GM23248 (cell line): ENCODE measurements around the gene FCGBP. TPM values are rescaled to one million over a fixed set of nuclear protein-coding genes. Genes with fewer than 3 reads are reported as not detected.

Experiments used
- DNase-seq: peaks from one replicate; pipeline ENCODE4 v3.0.0-alpha.2; 2015
- H2AFZ ChIP-seq: fragments of 200-600 bp; sonication (generic); 2 replicates; pipeline ENCODE4 v1.6.1; 2016; ENCODE audit warnings: antibody characterized with exemption
- H3F3A ChIP-seq: fragments of 200-600 bp; sonication (generic); 2 replicates; pipeline ENCODE4 v1.6.1; 2016; ENCODE audit warnings: mild to moderate bottlenecking, antibody characterized with exemption, mixed run types; ENCODE audit not compliant: insufficient read depth
- H3K27ac ChIP-seq: fragments of 200-600 bp; sonication (generic); 2 replicates; pipeline ENCODE4 v1.5.1; 2016; ENCODE audit warnings: mild to moderate bottlenecking
- H3K27me3 ChIP-seq: fragments of 200-600 bp; sonication (generic); replicated peaks from 2 replicates; pipeline ENCODE4 v1.6.1; 2016; ENCODE audit warnings: mild to moderate bottlenecking; ENCODE audit not compliant: insufficient read depth
- H3K36me3 ChIP-seq: fragments of 200-600 bp; sonication (generic); 2 replicates; pipeline ENCODE4 v1.6.1; 2016; ENCODE audit warnings: low read depth, mild to moderate bottlenecking
- H3K4me1 ChIP-seq: fragments of 200-600 bp; sonication (generic); 2 replicates; pipeline ENCODE4 v1.6.1; 2016; ENCODE audit warnings: mild to moderate bottlenecking; ENCODE audit not compliant: insufficient read depth
- H3K4me2 ChIP-seq: fragments of 200-600 bp; sonication (generic); one replicate; pipeline ENCODE4 v1.6.1; 2016; ENCODE audit warnings: mild to moderate bottlenecking; ENCODE audit not compliant: unreplicated experiment
- H3K4me3 ChIP-seq: fragments of 200-600 bp; sonication (generic); 2 replicates; pipeline ENCODE4 v1.5.1; 2016; ENCODE audit warnings: mild to moderate bottlenecking
- H3K79me2 ChIP-seq: fragments of 200-600 bp; sonication (generic); 2 replicates; pipeline ENCODE4 v1.6.1; 2016; ENCODE audit warnings: mild to moderate bottlenecking; ENCODE audit not compliant: insufficient read depth
- H3K9ac ChIP-seq: fragments of 200-600 bp; sonication (generic); 2 replicates; pipeline ENCODE4 v1.6.1; 2016; ENCODE audit warnings: mild to moderate bottlenecking
- H3K9me2 ChIP-seq: fragments of 200-600 bp; sonication (generic); 2 replicates; pipeline ENCODE4 v1.6.1; 2016; ENCODE audit warnings: mixed run types, mild to moderate bottlenecking, moderate library complexity; ENCODE audit not compliant: insufficient read depth
- H3K9me3 ChIP-seq: fragments of 200-600 bp; sonication (generic); one replicate; pipeline ENCODE4 v1.6.1; 2017; ENCODE audit warnings: low read depth
- H4K20me1 ChIP-seq: fragments of 200-600 bp; sonication (generic); 2 replicates; pipeline ENCODE4 v1.6.0; 2016; ENCODE audit not compliant: insufficient read depth
- EZH2 ChIP-seq: fragments of 200-600 bp; sonication (generic); IDR thresholded peaks from 2 replicates; pipeline ENCODE4 v1.6.1; 2018; ENCODE audit warnings: antibody characterized with exemption, mild to moderate bottlenecking; ENCODE audit not compliant: insufficient read depth, poor library complexity, severe bottlenecking
- EZH2phosphoT487 ChIP-seq: fragments of 200-600 bp; sonication (generic); IDR thresholded peaks from 2 replicates; pipeline ENCODE4 v1.6.1; 2018; ENCODE audit warnings: antibody characterized with exemption, moderate library complexity, mild to moderate bottlenecking, low read depth; ENCODE audit not compliant: insufficient read depth
- WGBS, 2 experiments: methylation state at CpG; one replicate each; pipeline ENCODE4 v1.1.6; 2015 to 2017; ENCODE audit warnings: low lambda C conversion rate in 2 of 2, low coverage in 1 of 2; ENCODE audit errors: missing lambda C conversion rate in 2 of 2; 5-methylcytosine and 5-hydroxymethylcytosine counted together
- in situ Hi-C: fragments of 300-500 bp; cut with MboI; formaldehyde crosslinking; loops from 2 replicates; pipeline ENCODE4 v1.15.0; 2020
- polyA plus RNA-seq: library from polyadenylated mRNA; unstranded; fragments of >200 nt; fragmentation: Nextera tagmentation; extraction: Ambion mirVana; gene quantifications from 2 replicates; pipeline ENCODE4 v1.2.1, GENCODE V29; 2016
- total RNA-seq: library from RNA; depleted of rRNA; stranded (reverse); fragments of >200 nt; shearing (Covaris generic); gene quantifications from 2 replicates; pipeline ENCODE4 v1.2.3, GENCODE V29; 2014

The FCGBP gene
- total and polyA plus RNA-seq, 2 experiments from 2014 or later, result not detected

GRCh38 chr19:39926170-39926760, 8.2 kb downstream of the FCGBP start:
- 51 to 52% methylated on average over 8 of the region's 8 CpGs for WGBS, 2 experiments
- Histone ChIP-seq H3K27ac (no peak overlapping the region), H3K36me3 (no peaks in the 10 kb centered on the region), H3K4me1 (no peaks in the 10 kb centered on the region), H3K9me2 (no peaks in the 10 kb centered on the region), H2AFZ (no peak overlapping the region), H3K4me3 (no peak overlapping the region), H3K27me3 (no peaks in the 10 kb centered on the region), H3K79me2 (no peaks in the 10 kb centered on the region), H4K20me1 (no peaks in the 10 kb centered on the region), H3F3A (no peaks in the 10 kb centered on the region), H3K9ac (no peak overlapping the region), H3K9me3 (no peaks in the 10 kb centered on the region), H3K4me2 (no peak overlapping the region)
- TF ChIP-seq EZH2phosphoT487 (no peak), EZH2 (no peak)
- in situ Hi-C loops, result no loop called here
- no peak for DNase-seq

DNA sequence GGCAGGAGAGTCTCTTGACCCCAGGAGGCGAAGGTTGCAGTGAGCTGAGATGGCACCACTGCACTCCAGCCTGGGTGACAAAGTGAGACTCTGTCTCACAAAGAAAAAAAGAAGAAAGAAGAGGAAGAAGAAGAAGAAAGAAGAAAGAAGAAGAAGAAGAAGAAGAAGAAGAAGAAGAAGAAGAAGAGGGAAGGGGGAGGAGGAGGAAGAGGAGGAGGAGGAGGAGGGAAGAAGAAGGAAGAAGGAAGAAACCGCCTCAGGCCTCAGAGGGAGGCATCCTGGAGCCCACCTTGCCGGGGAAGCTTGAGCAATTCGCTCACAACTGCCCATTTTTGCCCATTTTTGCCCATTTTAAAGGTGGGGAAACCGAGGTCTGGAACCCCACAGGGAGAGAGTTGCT, 9.5 kb downstream of the FCGBP start:
- Histone ChIP-seq H3F3A (no peaks in the 10 kb centered on the region), H3K9ac (no peak overlapping the region), H2AFZ (no peak overlapping the region), H3K9me2 (no peaks in the 10 kb centered on the region), H4K20me1 (no peaks in the 10 kb centered on the region), H3K9me3 (no peaks in the 10 kb centered on the region), H3K36me3 (no peaks in the 10 kb centered on the region), H3K27ac (no peak overlapping the region), H3K79me2 (no peaks in the 10 kb centered on the region), H3K27me3 (no peaks in the 10 kb centered on the region), H3K4me2 (no peak overlapping the region), H3K4me1 (no peaks in the 10 kb centered on the region), H3K4me3 (no peak overlapping the region)
- no peak for TF ChIP-seq EZH2phosphoT487
- no peak for TF ChIP-seq EZH2
- 28 to 29% methylated on average over 5 of the region's 5 CpGs for WGBS, 2 experiments
- DNase-seq, result no peak
- in situ Hi-C loops, result no loop called here

- Histone ChIP-seq H3K4me3 (no peak overlapping the region), H3K79me2 (no peaks in the 10 kb centered on the region), H3F3A (no peaks in the 10 kb centered on the region), H3K9me2 (no peaks in the 10 kb centered on the region), H3K4me2 (no peak overlapping the region), H3K36me3 (no peaks in the 10 kb centered on the region), H3K9ac (no peak overlapping the region), H3K9me3 (no peaks in the 10 kb centered on the region), H3K27ac (no peak overlapping the region), H3K27me3 (no peaks in the 10 kb centered on the region), H3K4me1 (no peaks in the 10 kb centered on the region), H4K20me1 (no peaks in the 10 kb centered on the region), H2AFZ (no peak overlapping the region)
- TF ChIP-seq EZH2, result no peak
- TF ChIP-seq EZH2phosphoT487, result no peak
- DNase-seq, result no peak
- 87 to 93% methylated on average over 27 to 37 of the region's 37 CpGs for WGBS, 2 experiments
- in situ Hi-C loops, result no loop called here
These were observed 10.0 kb downstream of the FCGBP start for GRCh38 chr19:39924389-39924788.

DNA sequence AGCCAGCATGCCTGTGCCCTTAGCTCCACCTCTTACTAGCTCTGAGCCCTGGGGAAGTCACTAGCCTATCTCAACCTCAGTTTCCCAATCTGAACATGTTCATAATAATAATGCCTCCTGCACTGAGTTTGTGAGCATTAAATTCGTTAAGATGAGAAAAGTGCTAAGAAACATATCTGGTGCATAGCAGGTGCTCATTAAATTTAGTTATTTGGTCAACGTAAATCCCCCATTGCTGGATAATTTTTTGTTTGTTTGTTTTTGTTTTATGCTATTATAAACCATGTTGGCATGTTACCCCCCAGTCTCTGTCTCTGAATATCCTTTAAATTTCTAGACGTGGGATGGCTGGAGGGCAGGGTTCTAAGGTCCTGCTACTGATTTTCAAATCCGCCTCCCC, 10.6 kb downstream of the FCGBP start:
- in situ Hi-C loops, result no loop called here
- H3K4me1 ChIP-seq, result no peaks in the 10 kb centered on the region
- H3K4me3 ChIP-seq, result no peak overlapping the region
- no peaks in the 10 kb centered on the region for H3K36me3 ChIP-seq
- no peak overlapping the region for H3K9ac ChIP-seq
- H3K27ac ChIP-seq, result no peak overlapping the region
- H3K9me3 ChIP-seq, result no peaks in the 10 kb centered on the region
- no peak for DNase-seq
- H3K79me2 ChIP-seq, result no peaks in the 10 kb centered on the region
- no peaks in the 10 kb centered on the region for H3F3A ChIP-seq
- H3K4me2 ChIP-seq, result no peak overlapping the region
- H4K20me1 ChIP-seq, result no peaks in the 10 kb centered on the region
- H2AFZ ChIP-seq, result no peak overlapping the region
- no peaks in the 10 kb centered on the region for H3K27me3 ChIP-seq
- H3K9me2 ChIP-seq, result no peaks in the 10 kb centered on the region
- 25 to 37% methylated on average over 4 of the region's 4 CpGs for WGBS, 2 experiments
- TF ChIP-seq EZH2phosphoT487 (no peak), EZH2 (no peak)

DNA sequence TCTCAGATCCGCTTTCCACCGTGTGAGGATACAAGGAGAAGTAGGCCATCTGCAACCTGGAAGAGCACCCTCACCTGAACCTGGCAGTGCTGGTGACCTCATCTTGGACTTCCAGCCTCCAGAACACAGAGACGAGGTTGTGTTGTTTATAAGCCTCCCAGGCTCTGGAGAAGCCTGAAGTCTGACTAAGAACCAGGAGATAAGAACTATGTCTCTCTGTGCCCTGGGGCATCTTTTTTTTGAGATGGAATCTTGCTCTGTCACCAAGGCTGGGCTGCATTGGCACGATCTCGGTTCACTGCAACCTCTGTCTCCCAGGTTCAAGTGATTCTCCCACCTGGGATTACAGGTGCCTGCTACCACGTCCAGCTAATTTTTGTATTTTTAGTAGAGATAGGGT, 14.5 kb downstream of the FCGBP start:
- in situ Hi-C loops, result no loop called here
- TF ChIP-seq EZH2phosphoT487, result no peak
- no peak for TF ChIP-seq EZH2
- no peak overlapping the region for H2AFZ ChIP-seq

More for the DNA sequence above, 14.5 kb downstream of the FCGBP start:
- Histone ChIP-seq H3K36me3 (no peaks in the 10 kb centered on the region), H3K9ac (no peak overlapping the region), H4K20me1 (no peaks in the 10 kb centered on the region), H3K4me1 (no peaks in the 10 kb centered on the region), H3K4me3 (no peak overlapping the region), H3K27me3 (no peaks in the 10 kb centered on the region), H3K4me2 (no peak overlapping the region), H3K27ac (no peak overlapping the region), H3F3A (no peaks in the 10 kb centered on the region), H3K79me2 (no peaks in the 10 kb centered on the region), H3K9me2 (no peaks in the 10 kb centered on the region), H3K9me3 (no peaks in the 10 kb centered on the region)
- no peak for DNase-seq
- WGBS, 2 experiments, result 46 to 51% methylated on average over 6 of the region's 6 CpGs
